K562 (cell line): ENCODE data around the gene BBC3. TPM values are rescaled to one million over a fixed set of nuclear protein-coding genes. Genes with fewer than 3 reads are reported as not detected.

Source experiments
- ATF6 ChIP-seq: sonication (generic); formaldehyde crosslinking; IDR thresholded peaks from 2 replicates; pipeline ENCODE4 v1.4.0; 2020; ENCODE audit warnings: mild to moderate bottlenecking, missing genetic modification reagents
- C11orf30 ChIP-seq: fragments of 450-650 bp; IDR thresholded peaks from 2 replicates; pipeline ENCODE4 v1.6.1; 2016; ENCODE audit warnings: low read depth, mild to moderate bottlenecking
- DNMT1 ChIP-seq: fragments of 450-650 bp; IDR thresholded peaks from 2 replicates; pipeline ENCODE4 v1.6.1; 2016; ENCODE audit warnings: antibody characterized with exemption, mild to moderate bottlenecking
- E2F3 ChIP-seq: fragments of 250-450 bp; sonication (Bioruptor Pico); IDR thresholded peaks from 2 replicates; pipeline ENCODE4 v1.4.0; 2020; ENCODE audit warnings: mild to moderate bottlenecking
- ETS2 ChIP-seq: IDR thresholded peaks from 2 replicates; pipeline ENCODE4 v1.6.1; 2016; ENCODE audit warnings: borderline replicate concordance, missing genetic modification characterization, mild to moderate bottlenecking, moderate library complexity, missing compliant biosample characterization; ENCODE audit not compliant: poor library complexity, severe bottlenecking
- IRF2 ChIP-seq: sonication (generic); formaldehyde crosslinking; IDR thresholded peaks from 2 replicates; pipeline ENCODE4 v1.8.1; 2022; ENCODE audit warnings: mild to moderate bottlenecking, missing genetic modification reagents
- JUN ChIP-seq, 2 experiments: sonication (generic) in 1 of 2; formaldehyde crosslinking in 1 of 2; IDR thresholded peaks; 2 replicates each; pipeline versions ENCODE4 v1.6.1 to v1.8.0; 2012 to 2022; ENCODE audit warnings: borderline replicate concordance in 2 of 2, mild to moderate bottlenecking in 2 of 2, improper control_type of control experiment in 1 of 2, low read depth in 1 of 2, low read length in 1 of 2, missing genetic modification reagents in 1 of 2
- LEF1 ChIP-seq: fragments of 450-650 bp; IDR thresholded peaks from 2 replicates; pipeline ENCODE4 v1.6.1; 2016; ENCODE audit warnings: mild to moderate bottlenecking
- PHB2 ChIP-seq: fragments of 450-650 bp; IDR thresholded peaks from 2 replicates; pipeline ENCODE4 v1.6.1; 2017; ENCODE audit warnings: low read depth
- RFX1 ChIP-seq: fragments of 450-650 bp; IDR thresholded peaks from 2 replicates; pipeline ENCODE4 v1.6.1; 2016; ENCODE audit warnings: mild to moderate bottlenecking, moderate library complexity
- SAFB2 ChIP-seq: fragments of 200-400 bp; formaldehyde crosslinking; IDR thresholded peaks from 2 replicates; pipeline ENCODE4 v1.6.1; 2018; ENCODE audit warnings: borderline replicate concordance, low read length, low read depth, moderate library complexity; ENCODE audit not compliant: severe bottlenecking
- SMAD2 ChIP-seq: fragments of 150-350 bp; IDR thresholded peaks from 2 replicates; pipeline ENCODE4 v1.6.1; 2014; ENCODE audit warnings: low read depth, mild to moderate bottlenecking, low read length
- TAF7 ChIP-seq: fragments of 450-650 bp; IDR thresholded peaks from 2 replicates; pipeline ENCODE4 v1.6.1; 2016; ENCODE audit warnings: missing genetic modification characterization, missing compliant biosample characterization
- UBTF ChIP-seq, 2 experiments: IDR thresholded peaks; 2 replicates each; pipeline ENCODE4 v1.6.1; 2012; ENCODE audit warnings: improper control_type of control experiment in 2 of 2, low read depth in 2 of 2, low read length in 2 of 2, borderline replicate concordance in 1 of 2
- ZBTB12 ChIP-seq: fragments of 250-450 bp; sonication (Bioruptor Pico); IDR thresholded peaks from 2 replicates; pipeline ENCODE4 v1.4.0; 2020
- ZNF212 ChIP-seq: fragments of 450-650 bp; formaldehyde crosslinking; IDR thresholded peaks from 2 replicates; pipeline ENCODE4 v1.4.0; 2020; ENCODE audit warnings: mild to moderate bottlenecking
- ZNF589 ChIP-seq: fragments of 200-800 bp; sonication (Bioruptor generic); IDR thresholded peaks from 2 replicates; pipeline ENCODE4 v1.6.1; 2016; ENCODE audit warnings: low read depth, missing genetic modification characterization, missing compliant biosample characterization
- ZNF699 ChIP-seq: fragments of 250-450 bp; sonication (Bioruptor Pico); IDR thresholded peaks from 2 replicates; pipeline ENCODE4 v1.8.0; 2021; ENCODE audit warnings: mild to moderate bottlenecking, moderate library complexity; ENCODE audit not compliant: insufficient replicate concordance
- ZNF707 ChIP-seq: fragments of 250-450 bp; sonication (Bioruptor Pico); conservative IDR thresholded peaks from 2 replicates; pipeline ENCODE4 v1.8.0; 2022; ENCODE audit warnings: inconsistent platforms, mild to moderate bottlenecking, moderate library complexity
- ZNF76 ChIP-seq: fragments of 250-450 bp; sonication (Bioruptor Pico); IDR thresholded peaks from 2 replicates; pipeline ENCODE4 v1.4.0; 2020; ENCODE audit warnings: mild to moderate bottlenecking, moderate library complexity, borderline replicate concordance
- polyA plus RNA-seq, 8 experiments: library from polyadenylated mRNA; depleted of rRNA in 4 of 8; stranded (reverse) in 5 of 8; unstranded in 3 of 8; fragments of >200 nt; fragmentation: Nextera tagmentation in 2 of 8; fragmentation: Illumina TruSeq in 1 of 8; extraction: Ambion mirVana in 2 of 8; extraction: Trizol in 1 of 8; gene quantifications; 2 replicates each; pipeline versions ENCODE4 v1.2.1 to v1.2.3, GENCODE V29; 2011 to 2014; ENCODE audit warnings: inconsistent platforms in 1 of 8, missing spikeins in 1 of 8
- total RNA-seq, 7 experiments: library from RNA; depleted of rRNA in 6 of 7; stranded (reverse); fragments of >200 nt in 6 of 7; fragmentation: Illumina TruSeq in 2 of 7; extraction: Trizol in 2 of 7; gene quantifications; 2 replicates each; pipeline versions ENCODE4 v1.2.1 to v1.2.3, GENCODE V29; 2011 to 2021; ENCODE audit warnings: low replicate concordance in 1 of 7

Gene BBC3
- total and polyA plus RNA-seq, 9 of the 15 experiments (the other 6 are each of a cell fraction or from before 2014, with no cell fraction given): 0.15 to 30.7 (median 4.8) TPM

- TF ChIP-seq LEF1 (no peak), DNMT1 (no peak), TAF7 (tag) (no peak; the same call in 1 of the 2 replicates), SAFB2 (no peak), IRF2 (CRISPR knock-in tag) (no peak), ATF6 (no peak), SMAD2 (no peak), ZNF699 (CRISPR knock-in tag) (no peak), UBTF (IDR thresholded peaks at IDR 0.05; ENCODE audit: borderline replicate concordance in 1 of 2, low read depth in 2 of 2, low read length in 2 of 2) (no peak; a peak in 1 of 4 replicates), PHB2 (no peak), ZNF707 (CRISPR knock-in tag) (no peak), ZBTB12 (CRISPR knock-in tag) (no peak), ETS2 (tag) (no peak), RFX1 (no peak), ZNF589 (CRISPR knock-in tag) (peak; percentile 62), ZNF212 (CRISPR knock-in tag) (no peak; the same call in 1 of the 2 replicates), JUN (IDR thresholded peaks at IDR 0.05; ENCODE audit: borderline replicate concordance, low read depth, low read length) (no peak), JUN (CRISPR knock-in tag; IDR thresholded peaks at IDR 0.05; ENCODE audit: borderline replicate concordance) (no peak), E2F3 (CRISPR knock-in tag) (peak; percentile 15; the same call in 1 of the 2 replicates), ZNF76 (CRISPR knock-in tag) (peak; percentile 69), C11orf30 (no peak)
Observed at GRCh38 chr19:47226426-47227351, 4.3 kb downstream of the BBC3 start (continued).
